GM18499 (cell line): ENCODE data around the gene EIPR1.
"Not testable (repeated sequence)": the region's sequence is repeated elsewhere in the genome, so short reads cannot be mapped to it uniquely, and the experiment has no call there.

Source experiments
- ATAC-seq: cut with Tn5 transposase; IDR thresholded peaks from one replicate; pipeline ENCODE4 v1.9.1; 2021; ENCODE audit warnings: moderate number of reproducible peaks; ENCODE audit not compliant: insufficient read depth, unreplicated experiment

Gene EIPR1

DNA sequence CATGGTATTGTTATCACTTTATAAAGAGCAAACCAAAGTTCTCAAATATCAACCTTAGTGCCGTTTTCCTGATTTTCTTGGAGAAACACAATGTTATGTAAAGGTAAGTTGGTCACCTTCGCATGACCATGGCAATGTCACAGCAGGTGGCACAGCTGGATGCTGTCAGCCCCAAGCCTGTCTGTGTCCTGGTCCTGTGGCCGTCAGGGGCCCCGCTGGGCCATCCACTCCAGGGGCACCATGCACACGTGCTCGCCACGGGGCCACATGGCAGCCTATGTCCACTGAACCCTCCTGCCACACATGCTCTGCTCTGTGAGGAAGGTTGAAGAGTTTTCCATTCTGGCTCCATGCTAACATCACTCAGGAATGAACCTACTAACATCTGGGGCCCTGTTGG is 85.9 kb downstream of the EIPR1 start:
- no peak for ATAC-seq

DNA sequence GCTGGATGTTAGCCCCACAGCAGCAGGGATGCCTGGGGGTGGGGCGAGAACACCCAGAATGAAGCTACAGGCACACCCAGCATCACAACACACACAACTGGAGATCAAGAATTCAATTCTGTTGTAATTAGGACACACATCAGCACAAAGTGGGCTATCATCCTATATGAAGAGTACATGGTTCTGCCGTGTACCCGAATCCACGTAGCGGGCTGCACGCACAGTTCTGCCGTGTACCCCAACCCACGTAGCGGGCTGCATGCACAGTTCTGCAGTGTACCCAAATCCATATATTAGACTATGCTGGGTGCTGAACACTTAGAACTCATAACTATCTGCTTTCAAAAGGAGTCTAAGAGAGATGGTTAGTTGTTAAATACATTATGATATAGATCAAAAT is 86.5 kb downstream of the EIPR1 start:
- ATAC-seq = no peak

DNA sequence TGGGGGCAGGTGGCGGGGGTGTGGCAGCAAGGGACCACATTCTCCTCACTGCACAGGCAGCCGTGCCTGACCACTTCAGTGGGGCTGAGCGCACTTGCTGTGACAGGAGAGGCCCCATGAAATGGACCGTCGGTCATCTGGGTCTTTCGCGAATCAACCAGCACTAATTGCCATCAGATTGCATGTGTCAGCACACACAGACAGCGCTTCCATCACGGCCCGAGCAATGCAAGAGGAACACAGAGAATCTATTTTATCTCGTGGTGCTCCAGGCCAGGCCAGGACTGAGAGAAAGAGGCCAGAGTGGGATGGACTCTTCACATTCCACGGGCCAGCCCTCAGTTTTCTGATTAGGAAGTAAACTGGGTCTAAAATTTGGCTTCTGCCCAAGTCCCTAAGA is 87.0 kb downstream of the EIPR1 start:
- ATAC-seq = no peak

DNA sequence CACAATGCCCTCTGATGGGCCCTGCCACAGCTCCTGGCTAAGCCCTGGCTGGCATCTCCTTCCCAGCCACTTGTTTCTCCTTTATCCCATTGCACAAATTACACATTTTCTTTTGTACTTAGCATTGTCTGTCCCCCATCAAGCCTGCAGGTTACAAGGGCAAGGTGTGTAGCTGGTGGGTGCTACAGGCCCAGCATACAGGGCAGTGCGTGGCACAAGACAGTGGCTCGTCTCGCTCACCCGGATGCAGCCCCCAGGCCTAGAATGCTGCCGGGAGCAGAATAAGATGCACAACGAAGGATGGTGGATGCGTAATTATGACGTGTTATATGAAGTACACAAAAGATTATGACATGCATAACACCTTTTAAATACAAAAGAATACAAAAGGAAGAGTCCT is 87.6 kb downstream of the EIPR1 start:
- ATAC-seq = no peak

DNA sequence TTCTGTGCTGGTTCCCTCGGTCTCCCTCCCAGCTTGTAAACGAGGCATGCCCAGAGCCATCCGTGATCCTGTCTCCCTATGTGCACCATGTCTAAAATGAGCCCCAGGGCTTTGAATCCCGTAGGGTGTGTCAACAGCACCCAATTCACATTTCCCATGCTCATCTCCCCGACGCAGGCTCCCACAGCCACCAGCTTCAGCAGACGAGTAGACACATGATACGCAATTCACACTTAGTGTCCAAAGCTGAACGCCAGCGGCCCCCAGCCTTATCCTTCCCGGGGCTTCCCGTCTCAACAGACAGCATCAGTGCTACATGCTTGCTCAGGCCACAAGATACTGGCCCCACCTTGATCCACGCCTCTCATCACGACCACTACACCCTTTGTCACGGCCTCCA is 88.1 kb downstream of the EIPR1 start:
- no peak for ATAC-seq

DNA sequence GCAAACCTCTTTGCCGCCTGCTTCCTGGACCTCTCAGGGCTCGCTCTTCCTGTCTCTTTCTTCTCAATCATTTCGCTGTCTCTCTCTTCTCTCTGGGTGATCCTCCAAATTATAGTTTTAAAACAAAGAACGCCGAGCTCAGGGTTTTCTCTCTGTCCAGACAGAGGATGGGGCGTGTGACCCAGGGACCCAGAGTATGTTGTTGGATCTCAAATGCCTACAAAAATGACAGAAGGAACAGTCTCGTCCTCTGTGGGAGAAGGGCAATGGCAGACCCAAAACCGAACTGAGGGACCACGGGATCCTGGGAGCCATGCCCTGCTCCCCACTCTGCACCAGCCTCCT is 88.5 kb downstream of the EIPR1 start:
- no peak for ATAC-seq

DNA sequence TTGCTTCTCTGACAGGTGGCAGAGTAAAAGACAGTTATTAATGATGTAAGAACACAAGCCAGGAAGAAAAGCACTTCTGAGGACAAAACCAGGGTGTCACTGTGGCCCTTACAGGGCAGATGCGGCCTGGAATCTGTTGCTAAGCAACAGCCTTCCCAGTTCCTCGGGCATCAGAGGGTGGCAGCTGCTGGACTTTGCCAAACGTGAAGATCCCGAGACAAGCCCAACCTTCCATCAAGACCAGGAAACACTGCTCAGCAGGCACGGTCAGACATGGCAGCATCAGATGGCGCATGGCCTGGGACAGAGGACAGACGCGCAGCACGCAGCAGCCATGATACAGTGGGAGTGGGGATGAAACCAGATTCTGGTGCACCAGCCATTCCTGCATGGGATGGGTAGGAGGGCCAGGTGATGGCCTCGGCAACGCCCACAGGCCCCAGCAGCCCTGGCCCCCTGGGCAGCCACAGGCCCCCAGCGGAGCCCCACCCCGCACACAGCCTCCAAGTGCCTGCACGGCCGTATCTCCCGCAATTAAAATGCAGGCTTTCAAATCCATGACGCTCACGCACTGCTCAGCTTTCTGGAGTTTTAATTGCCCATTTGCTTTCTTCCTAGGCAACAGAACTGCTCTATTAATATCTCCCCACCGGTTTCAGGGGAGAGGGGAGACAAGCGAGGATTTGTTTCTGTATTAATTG is 89.0 kb downstream of the EIPR1 start:
- no peak for ATAC-seq

DNA sequence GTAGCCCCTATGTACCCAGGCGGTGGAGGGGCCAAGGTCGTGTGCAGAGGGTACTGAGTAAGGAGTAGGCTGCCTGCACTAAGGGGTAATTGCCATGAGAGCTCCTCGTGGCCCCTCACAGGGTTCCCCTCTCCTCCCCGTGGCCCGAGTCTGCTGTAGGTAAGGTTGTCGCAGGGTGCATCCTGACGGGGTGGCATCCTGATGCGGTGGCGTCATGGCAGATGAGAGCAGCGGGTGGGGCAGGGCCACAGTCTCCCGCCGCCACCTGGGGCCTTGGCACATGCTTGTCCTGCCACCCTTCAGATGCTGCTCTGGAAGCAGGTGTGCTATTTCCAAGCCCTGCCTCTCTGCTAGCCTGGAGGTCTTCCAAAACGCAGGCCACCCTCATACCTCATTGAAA is 89.7 kb downstream of the EIPR1 start:
- ATAC-seq = no peak

DNA sequence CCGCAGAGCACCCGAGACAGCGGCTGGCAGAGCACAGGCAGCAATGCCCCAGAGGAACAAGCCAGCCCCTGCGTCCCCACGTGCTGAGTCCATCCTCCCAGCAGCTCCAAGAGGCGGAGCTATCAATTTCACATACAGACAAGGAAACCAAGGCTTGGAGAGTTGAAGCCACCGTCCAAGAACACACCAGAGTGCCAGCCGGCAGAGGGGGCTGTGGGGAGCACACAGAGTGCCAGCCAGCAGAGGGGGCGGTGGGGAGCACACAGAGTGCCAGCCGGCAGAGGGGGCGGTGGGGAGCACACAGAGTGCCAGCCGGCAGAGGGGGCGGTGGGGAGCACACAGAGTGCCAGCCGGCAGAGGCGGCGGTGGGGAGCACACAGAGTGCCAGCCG is 91.0 kb downstream of the EIPR1 start:
- ATAC-seq = not testable (repeated sequence)

DNA sequence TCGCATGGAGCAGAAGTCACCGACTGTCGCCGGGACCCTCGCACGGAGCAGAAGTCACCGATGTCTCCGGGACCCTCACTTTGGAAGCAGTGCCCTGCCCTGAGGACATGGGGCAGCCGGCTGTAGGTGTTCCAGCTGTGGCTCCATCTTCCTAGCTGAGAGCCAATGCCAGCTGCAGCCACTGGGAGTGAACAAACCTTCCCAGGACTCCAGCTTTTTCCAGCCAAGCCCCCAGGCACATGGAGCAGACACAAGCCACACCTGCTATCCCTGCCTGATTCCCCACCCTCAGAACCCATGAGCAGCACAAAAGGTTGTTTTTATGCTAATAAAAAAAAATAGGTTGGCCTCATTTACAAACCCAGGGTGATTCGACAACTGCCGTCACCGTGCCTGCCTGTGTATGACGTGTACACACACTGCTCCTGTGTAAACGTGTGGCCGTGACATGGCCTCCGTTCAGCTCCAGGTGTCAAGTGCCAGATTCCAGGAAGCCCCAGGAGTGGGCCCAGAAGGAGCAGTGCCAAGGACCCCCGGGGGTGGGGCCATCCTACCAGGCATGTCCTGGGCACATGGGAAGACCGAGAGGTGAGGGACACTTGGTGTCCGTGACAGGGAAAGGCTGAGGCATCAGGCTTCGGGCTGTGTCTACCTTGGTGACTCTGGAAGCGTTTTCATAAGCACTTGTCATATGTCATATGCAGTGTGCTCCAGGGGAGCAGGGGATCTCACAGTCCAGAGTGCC is 91.5 kb downstream of the EIPR1 start:
- ATAC-seq = no peak

DNA sequence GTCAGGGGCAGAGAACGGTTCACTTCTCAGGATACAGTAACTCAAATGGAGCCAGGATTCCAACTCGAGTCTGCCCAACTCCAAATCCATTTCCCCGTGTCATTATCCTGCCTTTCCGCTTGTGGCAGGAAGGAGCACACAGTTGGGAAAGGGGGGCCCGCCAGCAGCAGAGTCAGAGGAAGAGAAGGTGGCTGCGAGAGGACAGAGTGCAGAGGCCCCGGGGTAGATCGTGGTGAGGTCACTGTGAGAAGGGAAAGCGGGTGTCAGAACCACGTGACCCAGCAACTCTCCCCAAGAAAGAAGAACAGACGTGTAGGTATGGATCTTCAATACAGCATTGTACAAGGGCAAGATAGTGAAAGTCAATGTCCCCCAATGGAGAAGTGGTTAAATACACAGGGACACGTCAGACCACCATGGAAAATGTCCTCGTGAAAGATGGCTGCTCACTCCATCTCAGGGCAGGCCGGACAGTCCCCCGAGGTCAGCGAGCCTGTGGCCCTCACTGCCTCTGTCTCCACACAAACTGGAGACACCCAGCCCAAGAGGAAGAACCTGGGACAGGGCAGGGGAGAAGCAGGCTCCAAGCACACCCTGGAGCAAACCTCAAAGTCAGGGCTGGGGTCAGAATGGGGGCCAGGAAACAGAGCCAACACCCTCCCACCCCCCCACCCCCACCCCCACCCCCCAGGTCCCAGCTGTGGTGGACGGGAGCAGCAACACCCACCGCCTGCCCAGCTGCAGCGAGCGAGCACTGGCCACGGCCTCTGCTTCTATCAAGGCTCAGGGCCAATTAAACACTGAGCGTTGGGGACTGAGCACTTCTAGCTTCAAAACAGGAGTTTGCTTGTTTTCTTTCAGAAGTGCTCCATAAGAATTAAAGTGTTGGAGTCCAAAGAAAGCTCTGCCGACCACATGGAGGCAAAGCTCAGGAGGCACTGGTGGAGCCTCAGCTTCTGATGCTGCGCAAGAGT is 92.7 kb downstream of the EIPR1 start:
- ATAC-seq = no peak

DNA sequence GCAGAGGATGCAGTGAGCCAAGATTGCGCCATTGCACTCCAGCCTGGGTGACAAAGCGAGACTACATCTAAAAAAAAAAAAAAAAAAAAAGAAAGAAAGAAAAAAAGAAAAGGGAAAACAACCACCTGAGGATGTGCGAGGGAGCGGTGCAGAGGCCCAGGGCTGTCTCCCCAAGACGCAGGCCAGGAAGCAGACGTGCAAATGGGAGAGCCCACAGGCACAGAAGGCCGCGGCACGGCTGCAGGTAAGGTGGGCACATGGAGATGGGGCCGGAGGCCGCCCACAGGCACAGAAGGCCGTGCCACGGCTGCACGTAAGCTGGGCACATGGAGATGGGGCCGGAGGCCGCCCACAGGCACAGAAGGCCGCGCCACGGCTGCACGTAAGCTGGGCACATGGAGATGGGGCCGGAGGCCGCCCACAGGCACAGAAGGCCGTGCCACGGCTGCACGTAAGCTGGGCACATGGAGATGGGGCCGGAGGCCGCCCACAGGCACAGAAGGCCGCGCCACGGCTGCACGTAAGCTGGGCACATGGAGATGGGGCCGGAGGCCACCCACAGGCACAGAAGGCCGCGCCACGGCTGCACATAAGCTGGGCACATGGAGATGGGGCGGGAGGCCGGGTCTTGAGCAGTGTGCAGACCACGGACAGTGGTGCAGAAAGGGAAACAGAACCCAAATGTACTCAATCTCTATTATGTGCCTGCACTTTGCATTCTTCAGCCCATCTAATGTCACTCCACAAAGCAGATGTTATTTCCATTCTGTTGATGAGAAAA is 93.6 kb downstream of the EIPR1 start:
- not testable (repeated sequence) for ATAC-seq

DNA sequence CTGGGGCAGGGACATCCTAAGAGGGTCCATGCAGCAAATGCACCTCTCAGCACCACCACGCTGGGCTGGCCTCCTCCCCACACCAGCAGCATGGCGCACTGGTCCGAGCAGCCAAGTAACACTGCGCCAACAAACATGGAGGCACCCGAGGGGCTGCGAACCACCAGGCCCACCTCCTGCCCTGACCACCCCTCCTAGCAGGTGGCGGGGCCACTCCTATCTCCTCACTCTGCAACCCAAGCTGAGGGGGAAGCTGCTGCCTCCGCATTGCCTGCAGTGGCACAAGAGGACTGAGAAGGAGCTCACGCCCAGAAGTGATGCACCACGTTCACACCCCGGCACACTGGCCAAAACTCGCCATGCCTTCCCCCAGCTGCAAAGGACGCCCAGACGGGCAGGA is 94.4 kb downstream of the EIPR1 start:
- no peak for ATAC-seq

DNA sequence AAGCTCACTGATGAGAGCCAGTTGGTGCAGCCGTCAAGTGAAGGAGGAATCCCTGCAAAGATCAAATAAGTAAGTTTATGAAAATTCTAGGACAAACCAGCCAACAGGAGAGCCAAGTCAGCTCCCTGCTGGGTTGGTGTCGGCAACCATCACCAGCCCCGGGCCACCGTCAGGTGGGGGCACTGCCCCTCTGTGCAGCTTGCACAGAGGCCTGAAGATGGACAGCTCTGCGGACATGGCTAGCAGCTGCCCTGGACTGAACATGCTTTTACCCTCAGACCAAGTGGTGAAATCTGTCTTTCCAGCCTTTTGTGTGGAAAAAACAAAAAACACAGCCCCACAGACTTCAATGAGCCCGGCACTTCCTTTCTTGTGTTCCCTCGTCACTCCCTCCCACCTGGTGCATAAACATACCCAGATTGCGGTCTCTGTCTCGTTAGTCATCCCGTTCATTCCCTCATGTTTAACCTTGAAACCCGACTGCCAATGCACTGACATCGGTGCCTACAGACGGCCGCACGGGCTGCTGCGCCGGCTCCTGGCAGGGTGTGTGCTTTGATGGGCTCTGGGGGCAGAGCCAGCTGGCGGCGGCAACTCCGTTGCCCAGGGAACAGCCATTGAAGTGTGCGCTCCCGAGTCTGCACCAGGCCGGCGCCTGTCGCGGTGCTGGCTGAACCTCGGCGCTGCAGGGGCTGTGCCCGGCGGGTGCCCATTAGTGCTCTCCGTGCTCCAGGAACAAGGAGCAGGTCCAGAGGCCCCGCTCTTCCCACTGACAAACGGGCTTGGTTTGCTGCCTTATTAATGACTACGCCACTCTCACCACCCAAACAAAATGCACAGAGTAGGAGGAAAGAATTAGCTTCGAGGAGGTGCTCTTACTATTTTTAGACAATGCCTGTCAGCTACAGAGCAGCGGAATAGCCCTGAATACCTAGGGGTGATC is 95.3 kb downstream of the EIPR1 start:
- no peak for ATAC-seq

DNA sequence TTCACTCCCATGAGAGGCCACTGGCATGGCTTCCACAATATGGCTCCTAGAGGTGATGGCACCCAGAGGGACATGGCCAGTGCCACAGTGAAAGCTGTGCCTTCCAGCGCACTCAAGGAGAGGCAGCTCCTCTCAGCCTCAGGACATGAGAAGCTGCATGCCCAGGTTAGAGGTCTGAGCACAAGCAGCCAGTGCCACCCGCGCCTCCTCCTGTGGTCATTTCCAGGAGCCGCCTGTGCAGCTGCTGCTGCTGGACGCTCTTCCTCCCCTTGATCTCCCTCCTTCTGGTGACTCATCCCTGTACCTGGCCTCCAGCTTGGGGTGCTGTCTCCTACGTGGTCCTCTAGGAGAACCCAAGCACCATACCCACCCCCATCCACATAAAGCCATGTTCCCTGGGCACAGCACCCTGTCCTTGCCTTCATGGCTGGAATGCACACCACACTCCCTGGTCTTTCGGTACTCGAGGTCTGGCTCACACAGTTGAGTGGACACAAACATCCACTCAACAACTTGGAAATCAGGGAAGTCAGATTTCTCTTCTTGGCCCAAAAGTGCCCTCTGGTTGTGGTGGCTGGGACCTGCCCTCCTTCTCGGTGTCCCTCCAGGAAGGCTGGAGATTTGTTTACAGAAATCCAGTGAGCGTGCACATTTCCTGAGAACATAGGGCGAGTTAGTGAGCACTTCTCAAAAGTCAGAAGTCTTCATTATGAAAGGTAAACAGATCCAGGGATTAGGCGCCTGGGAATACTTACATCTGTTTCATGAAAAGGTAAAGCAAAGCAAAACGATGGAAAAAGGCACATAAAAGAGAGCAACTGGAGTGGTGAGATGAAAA is 96.7 kb downstream of the EIPR1 start:
- no peak for ATAC-seq

DNA sequence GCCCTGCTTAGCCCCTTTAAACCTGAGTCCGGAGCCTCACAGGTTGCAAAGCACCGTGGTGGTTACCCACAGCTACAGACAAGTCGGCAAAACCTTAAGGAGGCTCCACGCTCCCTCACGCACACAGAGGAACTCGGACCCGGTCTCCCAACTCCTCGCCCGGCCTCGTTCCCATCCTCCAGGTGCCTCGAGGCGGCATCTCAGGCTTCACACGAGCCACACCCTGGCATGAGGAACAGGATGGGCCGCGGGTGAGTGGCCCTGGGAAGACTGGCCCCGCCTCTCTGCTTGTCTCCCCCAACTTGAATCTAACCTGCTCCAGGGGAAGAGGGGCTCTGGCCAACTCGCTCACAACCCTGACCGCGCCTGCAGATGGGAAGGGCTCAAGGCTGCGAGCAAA is 97.4 kb downstream of the EIPR1 start:
- no peak for ATAC-seq

DNA sequence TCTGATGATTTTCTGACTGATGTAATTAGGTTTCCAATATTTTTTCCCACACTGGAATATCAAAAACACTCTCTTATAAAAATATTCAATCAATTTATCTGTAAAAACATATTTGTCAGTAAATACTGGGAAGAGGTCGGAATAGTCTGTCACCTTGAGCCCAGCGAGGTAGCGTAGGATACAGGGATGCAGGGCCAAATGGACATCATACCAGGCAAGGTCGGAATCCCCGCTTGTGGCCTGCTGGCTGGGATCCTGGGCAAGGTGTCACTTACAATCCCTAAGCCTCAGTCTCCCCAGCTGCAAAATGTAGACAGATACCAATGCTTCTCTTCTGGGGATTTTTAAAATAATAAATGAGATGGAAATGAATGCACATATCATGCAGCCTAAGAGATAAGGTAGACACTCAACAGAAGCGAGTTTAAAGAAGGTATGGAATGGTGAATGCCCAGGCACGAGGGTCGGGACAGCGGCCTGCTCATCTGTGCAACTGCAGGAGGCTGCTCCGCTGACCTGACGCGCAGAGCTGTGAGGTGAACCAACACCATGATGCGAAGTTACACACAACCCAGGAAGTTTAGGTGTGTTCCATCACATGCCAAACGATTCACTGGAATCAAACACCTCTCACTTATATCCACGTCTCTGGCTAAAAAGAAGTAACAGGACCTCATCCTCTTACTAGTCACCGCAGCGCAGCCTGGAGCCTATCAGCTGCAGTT is 98.2 kb downstream of the EIPR1 start:
- ATAC-seq = no peak
